Brain pericyte (primary cell): Measurements from ENCODE around the gene GTSE1.

Experiments
- DNase-seq: peaks from one replicate; pipeline ENCODE4 v3.0.0-alpha.2; 2012; ENCODE audit warnings: low read depth, low spot score

Gene GTSE1

DNA sequence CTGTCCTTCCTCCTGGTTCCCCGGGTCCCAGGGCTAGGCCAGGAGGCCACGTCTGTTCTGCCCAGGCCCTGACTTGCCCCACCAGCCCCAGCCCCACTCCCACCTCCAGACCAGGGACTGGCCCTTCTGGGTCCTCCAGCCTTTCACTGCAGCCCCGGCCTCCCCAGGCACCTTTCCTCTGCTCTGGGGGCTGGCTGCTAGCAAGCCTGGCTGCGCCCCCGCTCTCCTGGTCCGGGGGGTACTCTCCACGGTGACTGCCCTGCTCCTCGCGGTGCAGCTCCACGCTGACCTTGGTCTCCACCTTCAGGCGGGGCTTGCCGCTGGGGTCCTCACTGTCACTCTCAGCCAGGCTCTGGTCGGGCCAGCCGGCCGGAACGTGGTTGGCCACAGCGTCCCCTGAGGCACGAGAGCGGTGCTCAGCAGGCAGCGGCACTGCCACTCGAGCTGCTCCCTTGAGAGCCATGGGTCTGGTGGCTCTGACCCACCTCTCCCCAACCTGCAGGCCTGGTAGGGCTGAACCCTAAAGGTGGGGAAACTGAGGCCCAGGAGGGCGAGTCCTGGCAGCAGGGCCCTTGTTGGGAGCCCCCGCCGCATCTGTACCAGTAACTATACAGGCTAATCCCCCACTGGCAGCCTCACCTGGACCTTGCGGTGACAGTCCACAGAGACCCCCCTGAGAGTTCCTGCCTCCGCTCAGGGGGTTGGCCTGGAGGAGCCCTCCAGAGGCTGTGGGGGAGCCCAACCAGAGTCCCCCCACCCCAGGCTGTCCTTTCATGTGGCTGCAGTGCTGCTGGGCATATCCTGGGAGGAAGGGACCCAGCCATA is 67.9 kb downstream of the GTSE1 start:
- DNase-seq = no peak

DNA sequence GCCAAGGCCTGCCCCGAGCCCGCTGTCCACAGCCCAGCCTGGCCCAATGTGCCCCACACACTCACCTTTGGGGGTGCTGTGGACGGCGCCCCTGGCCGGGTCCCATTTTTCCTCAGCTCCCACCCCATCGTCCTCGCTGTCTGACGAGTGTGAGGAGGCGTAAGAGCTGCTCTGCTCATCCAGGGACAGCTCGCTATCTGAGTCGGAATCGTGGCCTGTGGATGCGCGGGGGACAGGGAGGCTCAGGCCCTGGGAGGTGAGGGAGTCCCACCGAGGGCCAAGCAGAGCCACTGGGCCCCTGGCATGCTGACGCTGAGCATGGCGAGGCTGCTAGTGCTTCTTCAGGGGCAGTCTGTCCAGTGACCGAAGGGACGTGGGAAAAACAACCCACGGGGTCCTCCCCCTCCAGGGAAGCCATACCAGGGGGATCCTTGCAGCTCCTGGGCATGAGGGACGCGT is 68.5 kb downstream of the GTSE1 start:
- no peak for DNase-seq

DNA sequence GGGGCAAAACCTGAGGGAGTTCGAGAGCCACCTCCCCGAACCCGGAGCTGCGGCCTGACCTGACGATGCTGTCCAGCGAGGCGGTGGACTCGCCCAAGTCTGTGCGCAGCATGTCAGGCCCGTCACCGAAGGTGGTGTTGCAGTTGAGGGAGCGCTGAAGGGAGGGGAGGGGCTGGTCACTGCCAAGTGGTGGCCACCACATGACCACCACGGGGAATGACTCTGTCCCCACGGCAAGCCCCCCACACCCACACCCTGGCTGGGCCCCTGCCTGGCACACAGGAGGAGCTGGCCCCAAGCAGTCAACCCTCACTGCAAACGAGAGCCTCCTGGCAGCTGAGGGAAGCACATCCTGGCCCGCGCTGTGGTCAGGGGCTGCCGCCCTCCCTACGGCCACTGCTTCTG is 69.7 kb downstream of the GTSE1 start:
- no peak for DNase-seq

DNA sequence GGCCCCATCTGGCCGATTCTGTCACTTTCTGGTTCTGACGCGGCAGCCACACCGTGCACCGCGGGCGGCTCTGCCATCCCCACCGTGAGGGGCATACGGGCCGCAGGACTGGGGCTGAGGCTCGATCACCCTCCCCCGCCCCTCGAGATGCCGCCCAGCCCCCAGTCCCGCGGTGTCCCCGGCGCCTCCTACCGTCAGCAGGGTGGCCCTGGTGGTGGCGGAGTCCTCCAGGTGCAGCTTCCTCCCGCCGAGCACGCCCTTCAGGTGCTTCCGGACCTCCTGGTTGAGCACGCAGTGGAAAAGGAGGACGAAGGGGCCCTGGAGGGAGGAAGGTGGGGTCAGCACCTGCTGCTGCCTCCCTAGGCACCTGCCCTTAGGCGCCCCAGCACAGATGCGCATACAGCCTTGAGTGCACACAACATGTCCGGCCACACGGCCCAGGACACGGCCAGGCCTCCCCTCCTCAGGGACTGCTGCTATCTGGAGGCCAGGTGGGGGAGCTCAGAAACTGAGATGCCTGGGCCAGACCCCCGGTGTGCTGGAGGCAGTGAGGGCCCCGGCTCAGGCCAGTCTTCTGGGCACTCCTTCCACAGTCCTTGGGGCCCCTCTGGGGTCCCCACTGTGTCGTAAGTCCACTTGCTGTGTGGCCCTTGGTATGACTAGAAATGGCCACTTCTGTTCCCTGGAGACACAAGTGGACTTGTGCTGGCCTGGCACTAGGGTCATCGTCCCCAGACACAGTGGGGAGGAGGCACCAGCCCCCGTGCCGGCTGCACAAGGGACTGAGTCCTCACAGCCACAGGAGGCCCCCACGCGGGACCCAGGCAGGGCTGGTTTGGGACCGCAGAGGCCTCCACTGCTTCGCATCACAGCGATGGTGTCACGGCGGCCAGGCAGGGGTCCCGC is 70.4 kb downstream of the GTSE1 start:
- DNase-seq = no peak

DNA sequence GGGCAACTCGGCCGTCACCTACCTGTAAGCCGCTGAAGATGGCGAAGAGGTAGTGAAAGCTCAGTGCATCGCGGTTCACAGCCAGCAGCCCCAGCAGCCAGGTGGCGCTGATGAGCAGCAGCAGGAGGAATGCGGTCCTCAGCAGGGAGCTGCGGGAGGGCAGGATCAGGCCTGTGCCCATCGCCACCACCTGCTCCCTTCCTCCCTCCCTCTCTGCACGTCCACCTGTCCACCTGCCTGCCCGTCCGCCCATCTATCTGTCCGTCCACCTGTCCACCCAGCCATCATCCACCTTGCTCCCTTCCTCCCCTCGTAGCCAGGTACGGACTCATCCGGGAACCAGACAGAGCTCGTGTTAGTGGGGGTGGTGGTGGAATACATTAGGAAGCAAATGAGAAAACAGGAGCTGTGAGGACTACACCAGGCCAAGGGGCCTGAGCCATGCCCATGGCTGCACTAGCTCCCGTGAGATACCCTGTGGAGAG is 71.1 kb downstream of the GTSE1 start:
- DNase-seq = no peak

DNA sequence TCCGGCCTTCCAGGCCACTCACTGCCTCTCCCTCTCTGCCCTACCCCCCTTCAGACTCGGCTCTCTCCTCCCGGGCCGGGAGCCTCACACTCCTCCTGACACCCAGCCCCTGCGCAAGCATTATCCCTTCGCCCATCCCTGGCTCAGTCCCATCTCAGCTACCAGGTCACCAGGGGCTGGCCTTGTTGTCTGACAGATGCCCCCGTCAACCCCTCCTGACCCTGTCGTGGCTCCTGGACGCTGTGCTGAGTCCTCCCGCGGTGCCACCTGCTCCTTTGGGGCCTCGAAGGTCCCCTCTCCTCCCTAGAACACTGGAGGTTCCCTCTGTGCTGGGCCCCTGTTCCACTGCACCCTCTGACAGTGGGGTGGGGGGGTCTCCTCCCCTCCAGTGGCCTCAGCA is 71.8 kb downstream of the GTSE1 start:
- DNase-seq = no peak

DNA sequence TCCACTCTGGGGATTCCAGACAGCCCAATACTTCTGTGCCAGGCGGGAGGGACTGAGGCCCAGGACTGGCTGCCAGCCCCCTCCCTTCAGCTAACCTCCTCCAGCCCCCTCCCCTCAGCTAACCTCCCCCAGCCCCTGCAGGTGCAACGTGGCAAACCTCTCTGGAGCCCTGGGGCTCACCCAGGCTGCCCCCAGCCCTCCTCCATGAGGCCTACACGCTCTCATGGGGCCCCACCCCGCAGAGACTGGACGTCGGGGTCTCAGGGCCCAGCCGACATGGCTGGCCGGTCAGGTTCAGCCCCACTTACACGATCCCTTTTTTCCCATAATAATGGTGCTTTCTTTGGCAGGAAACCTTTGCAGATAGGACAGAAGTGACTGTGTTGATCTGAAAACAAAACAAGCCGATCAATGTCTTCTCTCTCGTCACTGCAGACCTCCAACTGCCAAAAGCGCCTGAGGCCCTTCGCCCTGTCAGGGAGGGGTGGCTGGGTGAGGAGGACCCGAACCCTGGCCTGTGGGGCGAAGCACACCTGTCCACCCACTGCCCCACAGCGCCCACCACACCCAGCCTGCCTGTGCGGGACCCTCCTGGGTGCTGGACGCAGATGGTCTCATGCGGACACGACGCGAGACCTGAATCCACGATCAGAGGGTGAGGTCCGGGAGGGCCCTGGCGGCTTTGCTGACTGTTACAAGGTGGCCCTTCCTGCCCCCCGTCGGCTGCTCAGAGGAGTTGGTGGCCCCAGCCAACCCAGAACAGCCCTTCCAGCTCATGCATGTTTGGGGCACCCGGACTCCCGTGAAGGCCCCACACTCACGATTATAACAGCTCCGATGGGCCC is 72.4 kb downstream of the GTSE1 start:
- DNase-seq = no peak

DNA sequence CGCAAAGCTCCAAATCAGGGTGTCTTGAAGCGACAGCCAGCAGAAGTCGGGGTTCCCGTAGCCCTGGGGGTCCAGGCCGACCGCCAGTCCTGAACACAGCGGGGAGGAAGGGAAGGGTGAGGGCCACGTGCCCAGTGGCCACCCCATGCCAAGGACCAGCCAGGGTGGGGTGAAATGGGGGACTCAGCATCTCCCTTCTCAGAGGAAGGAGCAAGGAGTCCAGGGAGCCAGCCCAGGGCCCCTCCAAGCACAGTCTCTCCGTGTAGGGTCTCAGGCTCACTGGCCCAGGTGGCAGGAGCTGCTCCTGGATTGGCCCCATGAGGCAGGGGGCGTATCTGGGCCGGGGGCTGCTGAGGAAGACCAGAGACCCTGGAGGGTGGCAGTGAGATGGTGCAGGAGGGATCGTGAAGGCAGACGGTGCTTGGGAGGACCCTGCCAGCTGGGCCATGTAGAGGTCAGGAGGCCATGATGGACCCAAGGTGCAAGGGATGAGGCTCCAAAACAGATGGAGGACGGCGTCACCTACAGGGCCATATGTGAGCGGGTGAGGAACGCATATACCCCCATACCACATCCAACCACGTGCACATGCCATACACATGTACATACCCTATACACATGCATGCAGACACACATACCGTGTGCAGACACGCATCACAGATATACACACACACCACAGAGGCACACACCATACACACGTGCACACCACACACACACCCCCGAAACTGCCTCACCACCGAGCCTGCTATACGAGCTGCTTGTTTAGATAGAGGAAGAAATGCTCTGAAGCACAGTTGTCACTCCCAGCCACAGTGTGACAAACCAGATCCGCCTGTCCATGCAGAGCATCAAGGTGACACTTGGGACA is 73.3 kb downstream of the GTSE1 start:
- no peak for DNase-seq

DNA sequence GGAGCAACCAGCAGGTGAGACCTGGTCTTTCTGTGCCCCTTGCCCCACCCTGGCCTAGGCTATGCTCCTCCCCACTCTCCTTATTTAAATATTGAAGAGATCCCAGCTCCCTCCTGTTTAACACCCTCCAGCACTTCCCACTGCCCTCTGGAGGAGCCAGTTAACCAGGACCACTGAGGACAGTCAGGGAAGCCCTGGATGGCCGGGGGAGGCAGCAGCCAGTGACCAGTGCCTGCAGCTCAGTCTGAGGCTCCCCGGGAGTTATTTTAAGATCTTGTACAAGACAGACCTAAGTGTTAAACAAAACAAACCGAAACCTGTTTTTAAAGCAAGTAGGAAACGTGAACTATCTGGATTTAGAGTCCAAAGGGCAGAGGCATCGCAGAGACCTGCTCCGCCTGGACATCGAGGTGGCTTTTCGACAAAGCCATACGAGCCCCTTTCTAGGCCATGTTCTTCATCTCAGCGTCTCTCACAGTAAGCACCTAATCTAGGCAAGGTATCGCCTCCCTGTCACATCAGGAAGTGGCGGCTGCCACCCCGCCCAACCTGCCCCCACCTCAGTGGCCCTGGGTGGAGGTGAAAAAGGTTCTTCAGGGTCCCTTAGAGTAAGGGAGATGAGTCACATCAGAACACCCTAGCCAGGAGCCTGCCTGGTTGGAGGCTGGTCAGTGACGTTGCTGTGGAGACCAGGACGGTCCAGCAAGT is 74.1 kb downstream of the GTSE1 start:
- DNase-seq = no peak

DNA sequence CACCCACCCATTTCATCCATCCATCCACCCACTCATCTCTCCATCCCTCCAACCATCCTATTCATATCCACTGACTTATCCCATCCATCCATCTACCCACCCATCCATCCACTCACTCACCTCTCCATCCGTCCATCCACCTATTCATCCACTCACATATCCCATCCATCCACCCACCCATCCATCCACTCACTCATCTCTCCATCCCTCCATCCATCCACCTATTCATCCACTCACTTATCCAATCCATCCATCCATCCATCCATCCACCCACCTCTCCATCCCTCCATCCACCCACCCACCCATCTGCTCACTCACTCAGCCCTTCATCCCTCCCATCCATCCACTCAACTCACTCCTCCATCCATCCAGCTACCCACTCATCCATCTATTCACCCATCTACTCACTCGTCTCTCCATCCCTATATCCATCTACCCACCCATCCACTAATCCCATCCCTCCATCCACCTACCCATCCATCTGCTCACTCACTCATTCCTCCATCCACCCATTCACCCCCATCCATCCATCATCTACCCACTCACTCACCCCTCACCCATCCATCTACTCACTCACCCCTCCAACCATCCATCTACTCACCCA is 75.1 kb downstream of the GTSE1 start:
- no peak for DNase-seq

DNA sequence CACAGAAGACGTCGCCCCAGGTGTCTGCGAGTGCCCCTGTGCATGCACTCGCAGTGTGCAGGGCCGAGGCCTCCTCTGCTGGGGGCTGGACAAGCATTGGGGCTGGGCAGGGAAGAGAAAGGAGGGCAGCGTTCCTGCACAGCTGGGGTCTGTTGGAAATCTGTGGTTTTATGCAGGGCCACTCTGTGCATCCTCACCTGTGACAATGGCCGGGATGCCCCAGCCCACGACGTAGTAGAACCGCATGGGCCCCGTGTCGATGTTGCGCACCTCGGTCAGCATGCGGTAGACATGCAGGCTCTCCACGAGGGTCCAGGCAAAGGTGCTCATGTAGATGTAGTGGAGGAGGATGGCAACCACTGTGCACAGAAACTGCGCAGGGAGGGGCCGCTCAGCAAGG is 76.0 kb downstream of the GTSE1 start:
- DNase-seq = no peak

DNA sequence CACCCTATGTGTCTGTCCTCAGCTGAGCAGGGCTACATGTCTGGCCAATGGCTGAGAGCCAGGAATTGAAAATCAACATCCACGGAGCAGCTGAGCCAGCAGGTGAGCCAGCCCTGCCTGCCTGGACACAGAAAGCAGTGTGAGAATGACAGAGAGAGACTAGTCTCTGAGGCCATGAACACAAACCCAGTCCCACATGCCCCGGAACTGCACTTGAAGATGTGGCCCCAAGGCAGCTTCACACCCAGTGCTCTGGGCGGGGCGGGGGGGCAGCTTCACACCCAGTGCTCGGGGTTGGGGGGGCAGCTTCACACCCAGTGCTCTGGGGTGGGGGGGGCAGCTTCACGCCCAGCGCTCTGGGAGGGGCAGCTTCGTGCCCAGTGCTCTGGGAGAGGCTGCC is 76.5 kb downstream of the GTSE1 start:
- DNase-seq = no peak

DNA sequence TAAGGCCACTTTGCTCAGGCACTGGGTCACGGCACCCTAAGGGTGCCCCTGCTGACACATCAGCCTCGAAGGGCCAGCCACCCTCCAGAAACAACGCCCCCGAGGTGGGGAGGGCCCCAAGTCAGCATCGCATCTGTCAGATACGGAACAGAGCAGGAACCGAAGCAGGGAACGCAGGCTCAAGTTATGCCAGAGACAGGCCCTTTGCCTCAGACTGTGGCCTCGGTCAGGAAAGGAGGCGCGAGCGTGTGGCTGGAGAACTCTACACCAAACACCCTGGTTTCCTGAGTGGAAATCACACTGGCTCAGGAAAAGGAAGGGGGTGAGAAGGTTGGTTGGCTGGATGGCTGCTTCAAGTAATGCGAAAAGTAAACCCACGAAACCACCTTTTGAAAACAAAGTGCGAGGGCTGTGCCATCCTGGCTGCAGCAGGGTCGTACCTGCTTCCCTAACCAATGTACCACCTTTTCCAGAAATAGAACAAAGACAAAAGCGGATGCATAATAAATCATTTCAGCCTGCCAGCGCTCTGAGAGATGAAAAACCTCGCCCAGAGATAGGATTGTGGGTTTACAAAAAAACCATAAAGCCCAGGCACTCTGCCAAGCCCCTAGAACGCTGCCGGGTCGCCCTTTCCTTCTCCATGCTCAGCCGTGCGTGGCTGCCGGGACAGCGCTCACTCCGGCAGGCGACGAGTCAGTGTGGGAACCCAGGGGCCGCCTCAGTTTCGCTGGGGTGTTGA is 77.4 kb downstream of the GTSE1 start:
- no peak for DNase-seq

DNA sequence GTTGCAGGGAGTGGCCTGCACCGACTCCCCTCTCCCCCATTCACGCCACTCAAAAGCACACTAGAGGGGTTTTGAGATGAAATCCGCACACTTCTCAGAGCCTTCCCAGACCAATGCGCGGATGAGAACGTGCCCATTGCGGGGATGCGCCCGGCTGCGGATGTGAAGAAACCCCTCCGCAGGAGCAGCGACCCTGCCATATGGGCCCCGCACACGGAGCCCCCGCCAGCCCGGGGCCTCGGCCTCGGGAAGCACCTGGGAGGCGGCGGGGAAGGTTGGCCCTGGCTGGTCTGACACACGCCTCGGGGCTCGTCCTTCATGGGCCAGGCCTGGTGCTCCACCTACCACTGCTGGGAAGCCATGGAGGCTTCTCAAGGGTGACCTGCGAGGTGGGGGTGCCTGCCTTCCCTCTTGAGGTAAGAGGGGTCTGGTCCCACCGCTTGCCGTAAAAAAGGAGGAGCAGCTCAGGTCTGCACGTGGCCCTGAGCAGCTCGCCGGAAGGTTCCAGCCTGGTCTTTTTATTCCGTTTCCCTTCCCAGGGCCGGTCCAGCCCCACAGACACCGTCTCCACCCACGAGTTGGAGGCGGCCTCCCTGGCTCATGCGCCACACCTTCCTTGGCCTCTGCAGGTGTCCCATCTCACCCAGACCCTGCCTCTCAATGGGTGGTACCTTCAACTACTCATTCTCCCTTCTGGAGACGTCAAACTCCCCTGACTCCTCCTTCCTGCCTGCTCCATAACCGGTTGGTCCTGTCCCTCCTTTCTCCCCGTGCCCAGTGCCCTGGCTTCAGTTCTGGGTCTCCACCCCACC is 78.2 kb downstream of the GTSE1 start:
- no peak for DNase-seq

DNA sequence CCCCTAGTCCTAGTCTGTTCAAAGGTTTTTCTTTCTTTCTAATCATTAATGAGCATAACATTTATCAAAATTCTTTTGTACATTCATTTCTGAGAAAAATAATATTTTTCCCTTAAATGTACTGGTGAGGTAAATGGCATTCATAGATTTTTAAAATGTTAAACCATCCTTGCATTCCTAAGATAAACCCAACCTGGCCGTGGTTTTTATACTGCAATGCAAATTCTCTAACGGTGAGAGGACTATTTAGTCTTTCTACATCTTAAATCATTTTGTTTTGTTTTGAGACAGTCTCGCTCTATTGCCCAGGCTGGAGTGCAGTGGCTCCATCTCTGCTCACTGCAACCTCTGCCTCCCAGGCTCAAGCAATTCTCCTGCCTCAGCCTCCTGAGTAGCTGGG is 79.4 kb downstream of the GTSE1 start:
- DNase-seq = no peak

DNA sequence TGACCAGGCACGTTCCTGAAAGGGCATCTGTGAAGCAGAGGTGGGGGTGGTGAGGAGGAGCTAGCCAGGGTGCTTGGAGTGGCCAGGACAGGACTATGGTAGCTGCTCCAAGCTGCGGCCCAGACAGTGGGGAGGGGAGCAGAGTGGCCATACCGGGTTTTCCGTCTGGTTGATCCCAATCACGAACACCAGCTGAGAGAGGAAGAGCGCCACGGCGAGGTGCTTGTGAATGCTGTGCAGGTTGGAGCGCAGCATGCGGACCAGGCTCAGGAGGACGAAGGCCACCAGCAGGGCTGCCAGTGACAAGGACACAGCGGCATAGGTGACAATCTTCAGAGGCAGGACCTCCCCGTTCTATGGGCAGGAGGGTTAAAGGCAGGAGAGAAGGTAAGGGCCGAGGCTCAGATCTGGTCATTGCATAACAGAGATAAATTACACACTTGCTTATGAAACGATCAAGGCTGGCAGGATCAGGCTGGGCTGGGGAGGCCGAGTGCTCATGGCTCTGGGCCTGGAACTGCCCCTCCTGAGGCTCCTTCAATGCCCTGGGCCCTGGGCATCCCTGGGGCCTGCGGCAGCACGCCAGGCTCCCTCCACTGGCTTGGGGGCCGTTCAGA is 80.3 kb downstream of the GTSE1 start:
- DNase-seq = no peak
